ENCODE measurements around the gene CTNND2.

CTNND2 gene

DNA sequence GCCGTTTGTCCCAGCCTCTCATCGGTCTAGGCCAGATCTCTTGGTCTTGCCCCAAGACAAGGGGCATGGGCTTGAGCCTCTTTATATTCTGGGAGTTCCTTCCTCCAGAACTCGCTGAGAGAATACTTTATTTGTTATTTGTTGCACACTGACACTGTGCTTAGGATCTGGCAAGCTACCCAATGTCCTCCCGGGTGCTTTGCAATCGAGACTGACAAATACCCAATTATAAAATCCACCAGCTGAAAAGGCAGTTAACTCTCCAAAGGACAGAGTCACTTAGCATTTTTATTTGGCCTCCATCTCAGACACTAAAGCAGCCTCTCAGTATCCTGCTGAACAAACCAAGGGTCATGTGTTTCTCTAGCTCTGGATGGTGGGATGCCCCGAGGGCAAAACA, 643.0 kb downstream of the CTNND2 start:
- no peak for DNase-seq (ENCODE audit: low read depth, low spot score)

- no peak for DNase-seq (ENCODE audit: low read depth, low spot score)
Observed at GRCh38 chr5:11258001-11258400, 646.2 kb downstream of the CTNND2 start.

- no peak for DNase-seq (ENCODE audit: low read depth, low spot score)
Observed at GRCh38 chr5:11252523-11252922, 651.7 kb downstream of the CTNND2 start.

- DNase-seq (ENCODE audit: low read depth, low spot score): no peak
Observed at GRCh38 chr5:11252075-11252474, 652.2 kb downstream of the CTNND2 start.

DNA sequence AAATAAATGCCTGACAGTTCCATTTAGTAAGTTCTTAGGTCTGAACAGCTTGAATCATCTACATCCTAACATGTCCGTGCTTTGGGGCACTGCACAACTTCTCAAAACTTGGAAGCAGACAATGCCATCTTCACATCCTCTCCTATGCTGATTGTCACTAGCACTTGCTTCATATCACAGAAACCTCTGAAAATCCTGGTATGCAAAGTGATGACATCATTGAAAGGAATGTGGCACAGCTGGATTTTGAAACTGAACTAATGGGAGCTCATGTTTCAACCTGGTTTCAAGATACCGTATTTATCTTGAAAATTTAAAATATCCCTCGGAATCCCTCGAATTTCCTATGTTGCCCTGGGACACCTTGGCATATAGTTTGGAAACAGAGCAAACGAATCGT, 653.0 kb downstream of the CTNND2 start:
- DNase-seq (ENCODE audit: low read depth, low spot score): no peak

DNA sequence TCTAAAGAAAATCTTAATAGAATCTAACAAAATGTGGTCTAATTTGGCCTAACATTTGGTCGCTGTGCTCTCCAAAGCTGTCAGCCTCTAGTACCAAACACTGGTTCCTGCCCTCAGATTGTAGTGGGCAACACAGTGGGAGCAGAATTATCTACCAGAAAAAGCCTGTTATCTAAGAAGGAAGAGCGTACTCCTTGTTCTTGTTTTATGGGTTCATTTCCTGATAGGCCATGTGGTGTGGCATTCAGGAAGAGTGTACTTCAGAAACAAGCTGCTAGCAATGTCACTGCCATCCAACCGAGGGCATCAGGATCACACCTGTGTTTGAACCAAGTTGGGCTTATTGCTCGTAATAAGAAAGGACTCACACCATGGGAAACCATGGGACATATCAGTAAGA, 655.3 kb downstream of the CTNND2 start:
- no peak for DNase-seq (ENCODE audit: low read depth, low spot score)

- DNase-seq (ENCODE audit: low read depth, low spot score): no peak
Observed at GRCh38 chr5:11247224-11247623, 657.0 kb downstream of the CTNND2 start.

DNA sequence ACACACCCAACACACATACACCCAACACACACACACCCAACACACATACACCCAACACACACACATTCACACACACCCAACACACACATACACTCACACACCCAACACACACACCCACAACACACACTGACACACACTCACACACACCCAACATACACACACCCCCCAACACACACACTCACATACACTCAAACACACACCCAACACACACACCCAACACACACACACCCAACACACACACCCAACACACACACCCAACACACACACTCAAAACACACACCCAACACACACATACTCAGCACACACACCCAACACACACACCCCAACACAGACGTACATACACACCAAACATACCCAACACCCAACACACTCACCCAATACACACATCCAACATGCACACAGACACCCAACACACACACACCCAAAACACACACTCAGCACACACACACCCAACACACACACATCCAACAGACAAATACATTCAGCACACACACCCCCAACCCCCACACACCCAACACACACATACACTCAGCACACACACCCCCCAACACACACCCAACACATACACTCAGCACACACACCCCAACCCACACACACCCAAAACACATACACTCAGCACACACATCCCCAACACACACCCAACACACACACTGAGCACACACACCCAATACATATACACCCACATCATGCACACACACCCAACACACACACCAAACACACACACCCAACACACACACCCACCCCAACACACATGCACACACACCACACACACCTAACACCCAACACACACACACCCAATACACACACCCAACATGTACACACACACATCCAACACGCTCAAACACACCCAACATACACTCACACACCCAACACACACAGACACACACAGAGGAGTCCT, 663.7 kb downstream of the CTNND2 start:
- DNase-seq (ENCODE audit: low read depth, low spot score): no peak

DNA sequence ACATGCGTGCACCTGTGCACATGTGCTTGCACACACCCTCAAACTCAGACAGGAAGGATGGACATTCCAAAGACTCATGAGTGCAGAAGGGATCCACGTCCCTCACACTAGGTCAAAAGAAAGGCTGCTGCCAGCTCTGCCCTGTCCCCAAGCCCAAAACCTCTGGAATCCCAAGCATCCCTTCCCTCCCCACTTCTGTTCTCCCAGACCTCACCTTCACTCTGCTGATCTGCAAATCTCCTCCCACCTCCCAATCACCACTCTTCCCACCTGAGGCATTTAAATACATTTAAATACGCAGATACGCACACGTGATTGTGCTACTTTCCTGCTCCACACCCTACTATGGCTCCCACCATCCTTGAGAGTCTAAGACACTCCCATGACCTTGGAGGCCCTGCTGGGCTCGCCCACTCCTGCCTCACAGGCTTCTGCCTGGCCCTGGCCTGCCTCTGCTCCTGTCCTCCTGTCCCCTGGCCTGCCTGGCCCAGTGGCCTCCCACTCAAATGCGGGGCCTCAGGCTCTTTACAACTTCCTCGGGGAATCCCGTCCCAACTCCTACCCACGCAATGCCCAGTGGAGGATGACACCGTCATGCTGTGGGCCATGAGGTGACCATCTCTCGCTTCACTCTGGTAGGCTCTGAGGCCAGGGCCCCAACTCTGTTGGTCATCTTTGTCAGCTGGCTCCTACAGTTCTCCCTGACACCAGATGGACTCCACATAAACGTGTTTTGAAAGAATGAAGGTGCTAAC, 664.8 kb downstream of the CTNND2 start:
- no peak for DNase-seq (ENCODE audit: low read depth, low spot score)

DNA sequence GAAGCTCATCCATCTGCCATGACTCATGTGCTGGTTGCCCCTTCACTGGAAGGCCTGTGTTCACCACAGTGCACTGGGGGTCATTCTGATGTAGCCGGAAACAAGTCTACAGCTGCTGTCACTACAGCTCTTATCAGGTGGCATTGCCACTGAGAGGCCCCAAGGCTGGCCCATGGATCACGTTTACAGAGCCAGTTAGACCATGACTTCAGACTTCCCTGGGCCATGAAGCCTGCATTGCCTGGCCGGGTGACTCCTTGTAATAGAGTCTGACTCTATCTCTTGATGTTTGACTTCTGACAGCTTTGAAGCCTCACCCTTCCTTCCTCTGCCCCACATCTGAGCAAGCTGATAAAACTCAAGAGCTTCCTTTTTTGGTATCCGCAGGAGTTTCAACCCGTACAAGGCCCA, 669.7 kb downstream of the CTNND2 start:
- DNase-seq (ENCODE audit: low read depth, low spot score): no peak

- DNase-seq (ENCODE audit: low read depth, low spot score): no peak
Observed at GRCh38 chr5:11230890-11231289, 673.4 kb downstream of the CTNND2 start.

DNA sequence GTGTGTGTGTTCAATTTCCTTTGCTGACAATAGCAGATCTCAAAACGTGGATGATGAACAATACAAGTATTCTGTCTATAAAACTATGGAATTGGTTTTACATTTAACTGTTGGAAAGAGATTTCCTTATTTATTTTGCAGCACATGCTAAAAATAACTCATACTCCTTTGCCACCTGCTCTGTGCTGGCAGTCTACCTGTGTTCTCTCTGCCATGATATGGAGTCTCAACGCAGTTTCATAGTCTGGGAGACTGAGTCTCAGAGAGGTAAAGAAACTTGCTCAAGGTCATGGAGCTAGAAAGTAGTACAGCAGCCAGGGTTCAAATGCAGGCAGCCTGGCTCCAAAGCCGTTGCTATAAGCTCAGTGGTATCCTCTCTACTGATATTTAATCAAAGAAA, 677.2 kb downstream of the CTNND2 start:
- DNase-seq (ENCODE audit: low read depth, low spot score): no peak

DNA sequence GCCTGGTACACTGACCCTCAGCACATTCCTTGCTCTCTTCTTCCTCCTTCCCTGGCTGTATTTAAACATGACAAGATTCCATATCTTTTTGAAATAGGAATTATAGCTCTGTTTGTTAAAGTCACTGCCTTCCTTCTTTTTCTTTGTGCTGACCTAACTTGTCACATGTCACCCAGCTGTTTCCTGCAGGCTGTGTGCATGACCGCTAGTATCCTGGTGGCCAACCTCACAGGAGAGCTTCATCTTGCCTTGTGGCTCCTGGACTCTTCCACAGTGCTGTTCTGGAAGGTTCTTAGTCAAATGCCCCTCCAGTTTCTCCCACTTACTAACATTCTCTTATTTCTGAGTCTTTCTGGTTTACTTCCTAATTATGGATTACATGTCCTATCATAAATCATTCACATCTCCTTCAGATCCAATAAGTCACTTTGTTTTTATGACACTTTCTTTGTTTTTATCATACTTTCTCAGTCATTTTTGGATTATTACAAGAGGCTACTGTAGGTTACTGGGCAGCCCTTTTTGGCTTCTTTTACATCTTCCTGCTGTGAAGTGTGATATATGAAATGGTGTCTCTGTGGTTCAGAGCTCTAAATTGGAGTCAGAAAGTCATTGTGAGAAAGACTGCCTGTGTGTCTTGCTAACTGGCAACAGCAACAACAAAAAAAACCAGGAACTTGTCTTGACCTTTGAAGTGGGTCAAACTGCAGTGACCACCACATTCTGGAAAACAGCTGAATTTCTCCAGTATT, 679.6 kb downstream of the CTNND2 start:
- no peak for DNase-seq (ENCODE audit: low read depth, low spot score)

DNA sequence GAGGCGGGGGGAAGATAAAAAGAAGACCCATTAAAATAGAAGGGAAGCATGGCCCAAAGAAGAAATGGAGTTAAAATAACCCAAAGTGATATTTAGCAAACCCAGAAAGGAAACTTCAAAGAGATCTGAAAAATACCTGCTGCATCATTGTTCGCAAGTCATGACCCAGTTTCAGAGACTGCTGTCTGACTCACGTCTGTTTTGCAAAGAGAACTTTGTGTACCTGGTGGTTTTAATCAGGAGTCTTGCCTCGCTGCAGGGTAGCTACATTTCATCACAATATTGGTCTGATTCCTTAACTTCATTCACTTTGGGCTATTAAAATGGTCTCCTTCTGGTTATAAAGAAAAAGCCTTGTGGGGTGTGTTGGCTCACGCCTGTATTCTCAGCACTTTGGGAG, 682.1 kb downstream of the CTNND2 start:
- DNase-seq (ENCODE audit: low read depth, low spot score): no peak

DNA sequence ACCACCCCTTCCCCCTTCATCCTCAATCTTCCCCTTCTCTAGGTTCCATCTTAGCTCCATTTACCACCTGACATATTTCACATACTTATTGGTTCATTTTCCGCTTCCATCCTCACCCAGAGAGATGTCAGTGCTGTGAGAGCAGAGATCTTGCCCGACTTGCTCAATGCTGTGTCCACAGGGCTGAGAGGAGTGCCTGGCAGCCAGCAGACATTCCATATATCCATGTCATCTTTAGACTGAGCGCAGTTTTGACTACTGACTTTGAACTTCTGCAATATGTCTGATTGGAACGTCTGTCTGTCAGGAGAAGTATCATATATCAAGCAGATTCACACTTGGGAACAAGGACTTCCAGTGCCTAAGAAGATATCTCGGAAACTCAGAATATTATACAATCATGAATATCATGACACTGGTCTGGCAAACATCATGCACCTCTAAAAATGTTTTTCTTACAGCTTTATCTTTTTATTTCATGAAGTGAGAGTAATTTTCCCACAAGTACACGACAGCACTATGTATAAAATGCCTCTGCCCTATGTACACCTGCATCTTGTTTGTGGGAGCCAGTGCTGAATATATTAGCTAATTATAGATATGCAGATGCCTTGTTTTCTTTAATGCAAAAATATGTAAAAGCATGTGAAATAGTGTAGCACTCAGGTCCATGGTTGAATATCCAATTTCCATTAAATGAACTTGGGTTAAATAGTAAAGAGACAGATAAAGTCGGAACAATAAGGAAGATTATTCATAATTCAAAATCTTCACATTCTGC, 689.2 kb downstream of the CTNND2 start:
- DNase-seq (ENCODE audit: low read depth, low spot score): no peak

- DNase-seq (ENCODE audit: low read depth, low spot score): no peak
Observed at GRCh38 chr5:11212706-11213105, 691.5 kb downstream of the CTNND2 start.

DNA sequence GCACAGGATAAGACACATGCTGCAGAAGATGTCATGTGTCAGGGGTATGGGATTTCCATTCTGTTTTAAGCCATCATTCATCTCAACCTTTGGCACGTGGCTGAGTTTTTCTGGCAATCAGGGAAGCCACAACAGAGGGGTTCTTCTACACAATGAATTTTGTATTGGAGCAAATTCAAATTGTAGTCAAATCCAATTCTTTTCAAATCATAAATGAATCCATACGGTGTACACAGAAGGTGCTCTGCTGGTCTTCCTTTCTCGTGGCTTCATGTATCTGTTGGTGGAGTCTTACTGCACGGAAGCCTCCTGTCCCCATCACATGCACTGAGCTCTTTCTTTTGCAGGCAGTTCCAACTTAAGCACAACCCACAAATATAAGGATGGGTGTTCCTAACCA, 706.5 kb downstream of the CTNND2 start:
- DNase-seq (ENCODE audit: low read depth, low spot score): no peak

- DNase-seq (ENCODE audit: low read depth, low spot score): no peak
Observed at GRCh38 chr5:11191673-11192072, 712.6 kb downstream of the CTNND2 start.

DNA sequence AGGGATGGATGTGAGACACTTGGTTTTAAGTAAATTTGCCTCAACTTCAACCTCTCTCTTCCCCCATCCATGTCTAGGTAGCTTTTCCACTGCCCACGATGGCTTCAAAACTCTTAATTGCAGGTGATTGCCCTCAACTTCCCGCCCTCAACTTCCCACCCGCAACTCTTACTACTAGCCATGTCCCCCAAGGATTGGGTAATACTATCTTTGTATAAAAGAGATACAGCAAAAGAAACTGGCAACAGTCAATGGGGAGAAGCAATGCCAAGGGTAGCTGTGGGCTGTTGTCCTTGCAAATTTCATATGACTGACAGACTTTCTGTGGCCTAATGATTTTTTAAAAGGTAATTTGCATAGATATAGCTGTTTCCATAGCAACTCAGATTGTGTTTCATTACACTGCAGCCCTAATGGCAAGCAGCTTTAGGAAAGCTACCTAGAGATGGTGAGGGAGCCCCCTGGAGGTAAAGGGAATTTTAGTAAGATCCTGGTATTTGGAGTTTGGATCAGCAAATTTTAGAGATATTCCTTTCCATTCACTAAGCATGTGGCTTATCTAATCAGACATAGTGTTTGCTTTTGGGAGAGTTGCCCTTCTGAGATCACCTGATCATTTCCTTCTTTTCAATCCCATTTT, 721.7 kb downstream of the CTNND2 start:
- no peak for DNase-seq (ENCODE audit: low read depth, low spot score)

GRCh38 chr5:11181940-11182339, 722.3 kb downstream of the CTNND2 start:
- DNase-seq (ENCODE audit: low read depth, low spot score): no peak

GRCh38 chr5:11180890-11181289, 723.4 kb downstream of the CTNND2 start:
- DNase-seq (ENCODE audit: low read depth, low spot score): no peak

Data from activated CD4-positive, CD25-positive, alpha-beta regulatory T cell treated with anti-CD3 and anti-CD28 coated beads, Interleukin-2, amount 50 U/mL, for 16 hours (primary cell).